CD4-positive, alpha-beta T cell (primary cell): ENCODE measurements around the gene PLIN4. TPM values are rescaled to one million over a fixed set of nuclear protein-coding genes. Genes with fewer than 3 reads are reported as not detected.
"Not testable (repeated sequence)": the region's sequence is repeated elsewhere in the genome, so short reads cannot be mapped to it uniquely, and the experiment has no call there.

Experiments used
- ATAC-seq: fragments of 200-7000 bp; cut with Tn5 transposase; one replicate; pipeline ENCODE4 v1.10.0; 2022; ENCODE audit warnings: mild to moderate bottlenecking; ENCODE audit not compliant: poor library complexity
- CTCF ChIA-PET: fragments of 350-600 bp; sonication (Branson Sonifier 250); formaldehyde crosslinking; loops from one replicate; lab custom pipeline; 2021; ENCODE audit warnings: antibody characterized with exemption, inconsistent platforms; lab: Charles Lee
- POLR2A ChIA-PET: fragments of 350-600 bp; sonication (Branson Sonifier 250); formaldehyde crosslinking; loops from one replicate; lab custom pipeline; 2021; ENCODE audit warnings: antibody characterized with exemption, inconsistent platforms; lab: Charles Lee
- DNase-seq, 14 experiments: peaks; one replicate each; pipeline ENCODE4 v3.0.0-alpha.2; 2013 to 2020; ENCODE audit warnings: mixed read lengths in 2 of 14
- H3K27ac ChIP-seq, 2 donors: one replicate each; pipeline versions ENCODE4 v1.5.1 to v1.7.0; 2013; ENCODE audit warnings: low read length in 2 of 2, low read depth in 1 of 2, mild to moderate bottlenecking in 1 of 2
- H3K27me3 ChIP-seq, 2 experiments: 1 replicate in 1 of 2; 2 replicates in 1 of 2; pipeline versions ENCODE4 v1.6.1 to v1.7.0; 2013; ENCODE audit warnings: low read length in 2 of 2, control low read depth in 1 of 2, mild to moderate bottlenecking in 1 of 2, moderate library complexity in 1 of 2; ENCODE audit not compliant: insufficient read depth in 2 of 2, control insufficient read depth in 1 of 2
- H3K36me3 ChIP-seq: one replicate; pipeline ENCODE4 v1.6.1; 2013; ENCODE audit warnings: low read length, control low read depth; ENCODE audit not compliant: insufficient read depth
- H3K4me1 ChIP-seq: one replicate; pipeline ENCODE4 v1.6.1; 2013; ENCODE audit warnings: low read length, control low read depth; ENCODE audit not compliant: insufficient read depth
- H3K4me3 ChIP-seq: one replicate; pipeline ENCODE4 v1.5.1; 2013; ENCODE audit warnings: mild to moderate bottlenecking, low read length, moderate library complexity
- H3K9me3 ChIP-seq, 2 experiments: 1 replicate in 1 of 2; 2 replicates in 1 of 2; pipeline versions ENCODE4 v1.6.1 to v1.7.0; 2013; ENCODE audit warnings: low read length in 2 of 2, mild to moderate bottlenecking in 2 of 2, control low read depth in 1 of 2, moderate library complexity in 1 of 2; ENCODE audit not compliant: control insufficient read depth in 1 of 2, insufficient read depth in 1 of 2
- H3K27ac Mint-ChIP-seq: one replicate; pipeline ENCODE4 v1.8.0; 2020; ENCODE audit warnings: mixed read lengths
- H3K27me3 Mint-ChIP-seq: one replicate; pipeline ENCODE4 v1.8.0; 2021; ENCODE audit warnings: mixed read lengths
- H3K36me3 Mint-ChIP-seq: one replicate; pipeline ENCODE4 v1.8.0; 2021; ENCODE audit warnings: low read depth, mixed read lengths
- H3K4me1 Mint-ChIP-seq: one replicate; pipeline ENCODE4 v1.8.0; 2021; ENCODE audit warnings: low read depth, mixed read lengths
- H3K4me3 Mint-ChIP-seq: one replicate; pipeline ENCODE4 v1.8.0; 2020; ENCODE audit warnings: mild to moderate bottlenecking, mixed read lengths
- H3K9me3 Mint-ChIP-seq: one replicate; pipeline ENCODE4 v1.8.0; 2020; ENCODE audit warnings: mixed read lengths
- intact Hi-C, 2 experiments: fragments of 100-400 bp; cut with DNase I in 1 of 2; cut with micrococcal nuclease in 1 of 2; formaldehyde crosslinking; loops; one replicate each; pipeline versions ENCODE4 v1.15.1 to v1.9.0; 2023 to 2025; cut with DNase I, micrococcal nuclease
- total RNA-seq, 174 experiments: library from RNA in 2 of 174; stranded (reverse) in 2 of 174; gene quantifications; one replicate each; pipeline ENCODE4 v1.2.3 and lab custom pipeline; 2021 to 2026
- TF ChIP-seq, protein P1 (sequence below): fragments of 200-600 bp; IDR thresholded peaks from one replicate; pipeline ENCODE4 v1.8.0; 2022; ENCODE audit warnings: antibody characterized with exemption, mild to moderate bottlenecking

PLIN4 gene
- total RNA-seq, 2 experiments from 2014 or later: not detected

DNA sequence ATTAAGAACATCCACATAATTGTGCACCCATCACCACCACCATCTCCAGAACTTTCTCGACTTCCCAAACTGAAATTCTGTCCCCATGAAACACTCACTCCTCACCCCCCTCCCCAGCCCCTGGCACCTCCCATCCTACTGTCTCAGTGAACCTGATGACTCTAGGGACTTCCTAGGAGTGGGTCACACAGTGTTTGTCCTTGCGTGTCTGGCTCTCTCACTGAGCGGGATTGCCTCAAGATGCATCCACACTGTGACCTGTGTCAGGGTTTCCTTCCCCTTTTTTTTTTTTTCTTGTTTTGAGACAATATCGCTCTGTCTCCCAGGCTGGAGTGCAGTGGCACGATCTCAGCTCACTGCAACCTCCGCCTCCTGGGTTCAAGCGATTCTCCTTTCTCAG is 43.8 kb upstream of the PLIN4 start:
- H3K9me3 Mint-ChIP-seq, ATAC-seq, H3K36me3 Mint-ChIP-seq, H3K27ac ChIP-seq, intact Hi-C loops, H3K27ac Mint-ChIP-seq, CTCF ChIA-PET, H3K4me3 Mint-ChIP-seq, H3K36me3 ChIP-seq, H3K4me3 ChIP-seq, POLR2A ChIA-PET, H3K4me1 Mint-ChIP-seq, H3K9me3 ChIP-seq, H3K27me3 ChIP-seq, H3K4me1 ChIP-seq, H3K27me3 Mint-ChIP-seq: not testable (repeated sequence)
- peak in 2 of 14 experiments; percentile 54 to 71 for DNase-seq

DNA sequence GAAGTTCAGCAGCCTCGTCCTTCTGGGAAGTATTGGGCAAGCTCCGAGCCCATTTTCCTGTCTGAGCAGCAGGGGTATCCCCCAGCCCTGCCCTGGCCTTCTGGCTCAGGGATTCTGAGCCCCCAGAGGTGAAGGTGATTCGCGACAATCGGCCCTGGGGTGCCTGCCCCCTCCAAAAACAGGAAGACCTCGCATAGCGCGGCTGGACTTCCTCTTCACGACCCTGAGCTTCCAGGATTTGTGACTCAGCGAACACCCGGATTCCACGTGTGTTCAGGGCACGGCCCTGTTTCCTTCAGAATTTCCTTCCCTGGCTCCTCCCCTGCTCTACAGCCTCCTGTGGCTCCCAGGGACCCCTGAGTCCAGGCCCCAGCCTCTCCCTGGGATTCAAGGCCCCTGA is 41.3 kb upstream of the PLIN4 start, which contains the start of gene SEMA6B:
TSS of gene SEMA6B (minus strand) at position 116 of the 400 bp plus-strand sequence. CDS start 1,227 bp downstream, outside the sequence.
- H3K4me3 ChIP-seq: no peak within 1 kb of the TSS
- Mint-ChIP-seq H3K4me3 (no peak within 1 kb of the TSS), H3K27ac (no peak within 1 kb of the TSS), H3K4me1 (no peaks in the 10 kb centered on the region), H3K36me3 (no peaks in the 10 kb centered on the region), H3K27me3 (no peaks in the 10 kb centered on the region), H3K9me3 (no peaks in the 10 kb centered on the region)
- peaks cover 0 to 9% of the 10 kb centered on the region in 2 experiments for H3K9me3 ChIP-seq
- no peaks in the 10 kb centered on the region for H3K27me3 ChIP-seq
- peaks cover 7% of the 10 kb centered on the region for H3K4me1 ChIP-seq
- H3K27ac ChIP-seq: no peak within 1 kb of the TSS
- TF ChIP-seq, protein P1, sequence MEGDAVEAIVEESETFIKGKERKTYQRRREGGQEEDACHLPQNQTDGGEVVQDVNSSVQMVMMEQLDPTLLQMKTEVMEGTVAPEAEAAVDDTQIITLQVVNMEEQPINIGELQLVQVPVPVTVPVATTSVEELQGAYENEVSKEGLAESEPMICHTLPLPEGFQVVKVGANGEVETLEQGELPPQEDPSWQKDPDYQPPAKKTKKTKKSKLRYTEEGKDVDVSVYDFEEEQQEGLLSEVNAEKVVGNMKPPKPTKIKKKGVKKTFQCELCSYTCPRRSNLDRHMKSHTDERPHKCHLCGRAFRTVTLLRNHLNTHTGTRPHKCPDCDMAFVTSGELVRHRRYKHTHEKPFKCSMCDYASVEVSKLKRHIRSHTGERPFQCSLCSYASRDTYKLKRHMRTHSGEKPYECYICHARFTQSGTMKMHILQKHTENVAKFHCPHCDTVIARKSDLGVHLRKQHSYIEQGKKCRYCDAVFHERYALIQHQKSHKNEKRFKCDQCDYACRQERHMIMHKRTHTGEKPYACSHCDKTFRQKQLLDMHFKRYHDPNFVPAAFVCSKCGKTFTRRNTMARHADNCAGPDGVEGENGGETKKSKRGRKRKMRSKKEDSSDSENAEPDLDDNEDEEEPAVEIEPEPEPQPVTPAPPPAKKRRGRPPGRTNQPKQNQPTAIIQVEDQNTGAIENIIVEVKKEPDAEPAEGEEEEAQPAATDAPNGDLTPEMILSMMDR: no peak
- intact Hi-C loops: loop anchor here in 1 of 2 experiments (2.0 kb wide), 1 partner anchor 77 kb away; no protein-coding TSS in a partner anchor
- ChIA-PET POLR2A (no interaction called here), CTCF (no interaction called here)
- ATAC-seq (no peak), DNase-seq (peak in 2 of 14 experiments; percentile 58 to 71)
- H3K36me3 ChIP-seq: no peaks in the 10 kb centered on the region

- Mint-ChIP-seq H3K27me3 (no peaks in the 10 kb centered on the region), H3K27ac (no peak overlapping the region), H3K4me1 (no peaks in the 10 kb centered on the region), H3K36me3 (no peaks in the 10 kb centered on the region), H3K4me3 (no peak overlapping the region), H3K9me3 (no peaks in the 10 kb centered on the region)
- ATAC-seq (no peak), DNase-seq (peak in 12 of 14 experiments; percentile 11 to 66 (median 23))
- Histone ChIP-seq H3K4me3 (no peak overlapping the region), H3K9me3 (peaks cover 0 to 9% of the 10 kb centered on the region in 2 experiments), H3K36me3 (no peaks in the 10 kb centered on the region), H3K27me3 (no peaks in the 10 kb centered on the region), H3K4me1 (peaks cover 7% of the 10 kb centered on the region), H3K27ac (no peak overlapping the region)
- ChIA-PET POLR2A (no interaction called here), CTCF (no interaction called here)
- TF ChIP-seq, protein P1: peak; percentile 100
- intact Hi-C loops: loop anchor here (1.0 to 2.0 kb wide), 2 partner anchors 78 to 79 kb away; no protein-coding TSS in a partner anchor
Observed at GRCh38 chr19:4557971-4558941, 40.0 kb upstream of the PLIN4 start.
